ENCODE data around the gene IL3. TPM values are rescaled to one million over a fixed set of nuclear protein-coding genes. Genes with fewer than 3 reads are reported as not detected.

The IL3 gene
- total and polyA plus RNA-seq, 2 of the 4 experiments (the other 2 are of a cell fraction), result not detected

- Histone ChIP-seq H3K9me3 (ENCODE audit: control insufficient read depth, insufficient read depth, low read length) (no peaks in the 10 kb centered on the region), H3K9me1 (ENCODE audit: insufficient read depth, low read length) (peaks cover 24% of the 10 kb centered on the region), H3K9ac (ENCODE audit: low read depth, low read length) (no peak overlapping the region), H4K91ac (ENCODE audit: insufficient read depth, low read depth, low read length) (no peak overlapping the region), H3K4me3 (ENCODE audit: insufficient read depth, low read depth, low read length) (no peak overlapping the region), H3K56ac (ENCODE audit: extremely low read depth, insufficient read depth, low read length) (no peak overlapping the region), H3K36me3 (ENCODE audit: control insufficient read depth, insufficient read depth, low read length) (no peaks in the 10 kb centered on the region), H2BK15ac (ENCODE audit: low read depth, low read length) (no peak overlapping the region), H2BK5ac (ENCODE audit: low read depth, low read length, poor library complexity, severe bottlenecking) (no peak overlapping the region), H3K14ac (replicated peaks; ENCODE audit: low read depth, low read length) (no peak overlapping the region), H4K5ac (ENCODE audit: low read depth, low read length) (no peak overlapping the region), H2AK5ac (ENCODE audit: low read depth, low read length) (no peak overlapping the region), H3K18ac (ENCODE audit: low read depth, low read length) (no peak overlapping the region), H3K4me2 (ENCODE audit: low read depth, low read length) (no peak overlapping the region), H2BK120ac (ENCODE audit: low read depth, low read length) (no peak overlapping the region), H2BK20ac (ENCODE audit: low read depth, low read length) (no peak overlapping the region), H3K27ac (ENCODE audit: insufficient read depth, low read length) (no peak overlapping the region), H3K4ac (ENCODE audit: low read depth, low read length) (no peak overlapping the region), H2AK9ac (replicated peaks; ENCODE audit: low read depth, low read length, poor library complexity) (no peak overlapping the region), H2AFZ (replicated peaks; ENCODE audit: low read length, poor library complexity) (peak overlapping the region; percentile 47), H4K20me1 (ENCODE audit: insufficient read depth, low read length) (no peaks in the 10 kb centered on the region), H3K23ac (ENCODE audit: low read depth, low read length) (no peak overlapping the region), H4K8ac (ENCODE audit: low read depth in 2 of 2, low read length in 2 of 2) (no peak overlapping the region), H3K79me1 (ENCODE audit: low read depth in 1 of 2, low read length in 2 of 2) (no peaks in the 10 kb centered on the region), H3K4me1 (ENCODE audit: control insufficient read depth, insufficient read depth, low read length) (peaks cover 19% of the 10 kb centered on the region), H3K27me3 (ENCODE audit: control insufficient read depth, insufficient read depth, low read length) (no peaks in the 10 kb centered on the region)
- intact Hi-C loops (cut with micrococcal nuclease), result no loop called here
- no peak for ATAC-seq (ENCODE audit: low read depth)
- BruUV-seq (replicated peaks), result no TSS peak
- POLR2A ChIA-PET (ENCODE audit: unreplicated experiment), result no interaction called here
- CTCF ChIA-PET, result no interaction called here
- in situ Hi-C loops (cut with MboI; ENCODE audit: low sequenced_read_pairs), result loop anchor here (25.0 kb wide), 1 partner anchor 404 kb away; the partner anchor contains the start of gene IRF1
- no peak for DNase-seq
- dilution Hi-C loops (cut with HindIII; ENCODE audit: low sequenced_read_pairs, unreplicated experiment), result no loop called here
- WGBS, 2 experiments (ENCODE audit: extremely low coverage in 2 of 2, insufficient read length in 1 of 2), result 80% methylated on average over 1 of the region's 4 CpGs; no CpG with 5 or more reads in 1 of the 2 experiments
- TF ChIP-seq NFE2L2 (IDR thresholded peaks at IDR 0.05; ENCODE audit: low read depth, low read length) (no peak), FOS (IDR thresholded peaks at IDR 0.05; ENCODE audit: low read depth, low read length) (no peak)
Measured at GRCh38 chr5:132083071-132083678, 22.7 kb downstream of the IL3 start.
